Fibroblast of villous mesenchyme (primary cell): ENCODE results near the gene AKIP1. TPM values are rescaled to one million over a fixed set of nuclear protein-coding genes. Genes with fewer than 3 reads are reported as not detected.

Experiments used
- DNase-seq: peaks from one replicate; pipeline ENCODE4 v3.0.0-alpha.2; 2010; ENCODE audit warnings: low read depth
- H3K4me3 ChIP-seq: 2 replicates; pipeline ENCODE4 v1.5.1; 2011; ENCODE audit warnings: low read depth, mild to moderate bottlenecking, low read length
- CTCF ChIP-seq: IDR thresholded peaks from 2 replicates; pipeline ENCODE4 v1.5.1; 2012; ENCODE audit warnings: low read depth, mild to moderate bottlenecking, low read length; ENCODE audit not compliant: insufficient read depth
- total RNA-seq: library from RNA; depleted of rRNA; stranded (reverse); fragments of >200 nt; gene quantifications from 2 replicates; pipeline ENCODE4 v1.2.3, GENCODE V29; 2012

Gene AKIP1
- total RNA-seq, 1 donor: 74.3 TPM

- TF ChIP-seq CTCF: peak; percentile 72
- peak; percentile 90 for DNase-seq
- H3K4me3 ChIP-seq: no peak overlapping the region
Observed at GRCh38 chr11:8959546-8960166, 48.7 kb downstream of the AKIP1 start.

DNA sequence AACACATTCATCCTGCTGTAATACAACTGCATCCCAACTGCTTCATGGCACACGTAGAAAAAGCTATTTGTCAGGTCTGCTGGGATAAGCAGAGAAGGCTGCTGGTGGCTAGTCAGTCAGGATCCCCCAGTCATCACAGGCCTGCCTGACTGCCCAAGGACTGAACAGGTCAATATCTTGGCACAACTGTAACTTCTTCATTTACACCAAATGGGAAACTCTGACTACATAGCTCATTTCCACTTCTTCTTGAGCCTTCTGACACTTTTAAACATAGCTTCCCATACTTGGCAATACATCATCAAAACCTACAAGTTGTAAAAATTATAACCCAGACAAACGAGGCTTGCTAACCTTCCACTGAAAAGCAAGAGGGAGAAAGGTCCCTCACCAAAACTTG is 50.4 kb downstream of the AKIP1 start:
- H3K4me3 ChIP-seq: no peak overlapping the region
- DNase-seq: no peak
- no peak for TF ChIP-seq CTCF

GRCh38 chr11:8962841-8963240 is 51.9 kb downstream of the AKIP1 start:
- DNase-seq: peak; percentile 2
- no peak for TF ChIP-seq CTCF
- H3K4me3 ChIP-seq: peak overlapping the region; percentile 95

DNA sequence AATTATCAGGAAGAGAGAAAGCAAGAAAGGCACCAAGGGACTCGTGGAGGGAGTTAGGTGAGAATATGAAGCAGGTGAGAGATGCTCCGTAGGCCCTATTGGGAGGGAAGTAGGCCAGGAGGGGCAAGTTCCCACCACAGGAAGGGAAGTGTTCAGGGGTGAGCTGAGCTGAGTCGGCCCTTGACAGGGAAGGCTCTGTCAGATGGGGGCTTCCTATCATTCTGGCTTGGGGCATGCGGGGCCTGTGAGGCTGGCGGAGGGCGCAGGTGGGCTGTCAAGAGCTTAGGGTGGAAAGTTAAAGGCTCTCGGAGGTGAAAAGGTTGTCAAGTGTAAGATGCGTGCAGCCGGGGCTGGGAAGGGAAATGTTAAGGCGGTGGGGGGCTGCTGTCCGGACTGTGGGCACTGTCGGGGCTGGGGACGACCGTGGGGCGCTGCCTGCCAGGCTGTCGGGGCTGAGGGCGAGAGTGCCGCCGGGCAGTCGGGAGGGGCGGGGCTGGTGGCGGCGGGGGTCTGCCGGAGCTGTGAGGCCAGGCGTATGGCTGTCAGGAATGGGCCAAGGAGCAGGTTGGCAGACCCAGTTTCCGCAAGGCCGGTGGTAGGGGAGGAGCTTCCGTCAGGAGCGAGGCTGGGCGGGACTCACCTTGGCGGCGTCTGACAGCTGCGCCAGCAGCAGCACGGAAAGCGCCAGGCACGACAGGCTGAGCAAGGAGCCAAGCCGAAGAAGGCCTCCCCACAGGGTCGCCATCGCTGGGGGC is 52.8 kb downstream of the AKIP1 start:
- H3K4me3 ChIP-seq: peak overlapping the region; percentile 95
- TF ChIP-seq CTCF: no peak
- DNase-seq: no peak

- H3K4me3 ChIP-seq: peak within 1 kb of the TSS; percentile 95
- no peak for TF ChIP-seq CTCF
- peak; percentile 86 for DNase-seq
Observed at GRCh38 chr11:8964324-8965320, 53.6 kb downstream of the AKIP1 start, which contains the start of gene TMEM9B. TSS of gene TMEM9B (minus strand) at chr11:8964442. CDS start at chr11:8964313, 129 bp downstream.

GRCh38 chr11:8967184-8967583 is 56.2 kb downstream of the AKIP1 start:
- DNase-seq: no peak
- TF ChIP-seq CTCF: no peak
- no peak overlapping the region for H3K4me3 ChIP-seq
